HTERT RPE-1 (cell line): ENCODE data around the gene CDH22.

ENCODE experiments used
- in situ Hi-C: fragments of 300-500 bp; cut with MboI; formaldehyde crosslinking; loops from 4 replicates; pipeline ENCODE4 v1.14.3; 2020; ENCODE audit warnings: low sequenced_read_pairs

The CDH22 gene

DNA sequence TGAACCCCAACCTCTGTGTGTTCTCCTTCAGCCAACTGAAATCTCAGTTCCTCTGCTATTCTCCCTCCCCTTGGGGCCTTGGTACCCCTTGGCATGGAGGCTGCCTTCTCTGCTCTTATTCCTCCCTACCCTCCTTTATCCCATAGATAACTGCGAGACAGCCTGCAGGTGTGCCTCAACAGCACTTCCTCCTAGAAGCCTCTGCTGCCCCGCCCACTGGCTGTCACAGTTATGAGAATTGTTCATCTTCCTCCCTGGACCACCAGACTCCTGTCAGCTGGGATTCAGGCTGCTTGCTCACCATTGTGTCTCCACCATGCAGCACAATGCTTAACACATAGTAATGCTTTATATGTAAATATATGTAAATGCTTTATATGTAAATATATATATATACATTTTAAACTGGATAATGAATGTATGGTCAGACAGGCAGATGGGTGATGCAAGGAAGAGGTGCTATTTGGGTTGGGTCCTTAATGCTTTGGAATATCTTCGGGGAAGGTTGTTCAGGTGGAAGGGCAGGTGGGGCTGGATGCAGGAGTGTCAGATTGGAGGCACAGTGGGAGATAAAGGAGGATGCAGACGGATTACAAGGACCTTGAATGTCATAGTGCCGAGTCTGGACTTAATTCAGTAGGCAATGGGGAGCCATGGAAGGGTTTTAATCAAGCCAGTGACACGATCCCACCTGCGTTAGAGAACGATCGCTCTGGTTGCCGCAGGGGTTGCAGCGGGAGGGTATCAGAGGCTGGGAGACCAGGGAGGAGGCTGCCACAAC, 4.9 kb downstream of the CDH22 start:
- in situ Hi-C loops = no loop called here

DNA sequence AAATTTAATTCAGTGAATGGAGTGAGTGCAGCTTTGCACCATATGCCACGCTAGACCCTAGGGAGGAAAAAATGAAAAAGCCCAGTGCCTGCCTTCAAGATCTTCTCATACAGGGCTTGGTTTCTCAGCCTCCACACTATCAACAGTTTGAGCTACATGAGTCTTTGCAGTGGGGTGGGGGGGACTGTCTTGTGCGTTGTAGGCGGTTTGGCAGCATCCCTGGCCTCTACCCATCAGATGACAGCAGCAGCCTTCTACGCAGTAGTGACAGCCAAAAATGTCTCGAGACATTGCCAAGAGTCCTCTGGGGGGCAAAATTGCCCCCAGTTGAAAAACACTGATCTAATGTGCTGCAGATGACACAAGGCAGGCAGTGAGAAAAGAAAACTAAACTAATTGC, 6.2 kb downstream of the CDH22 start:
- in situ Hi-C loops = no loop called here

DNA sequence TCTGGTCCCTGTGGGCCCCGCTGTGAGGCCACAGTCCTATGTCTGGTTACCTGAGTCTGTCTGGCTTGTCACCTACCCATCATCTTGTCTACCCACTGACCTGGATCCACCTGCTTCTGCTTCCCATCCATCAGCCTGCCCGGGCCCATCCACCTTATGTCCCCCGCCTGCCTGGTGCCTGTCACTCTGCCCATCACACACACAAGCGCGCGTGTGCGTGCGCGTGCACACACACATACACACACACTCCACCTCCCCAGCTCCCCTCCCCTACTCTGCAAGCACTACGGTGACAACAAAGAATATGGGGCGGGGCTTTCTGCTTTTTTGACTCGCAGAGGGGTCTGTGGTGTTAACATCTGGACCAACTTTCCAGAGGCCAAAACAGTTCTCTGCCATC, 8.0 kb downstream of the CDH22 start:
- in situ Hi-C loops = no loop called here

DNA sequence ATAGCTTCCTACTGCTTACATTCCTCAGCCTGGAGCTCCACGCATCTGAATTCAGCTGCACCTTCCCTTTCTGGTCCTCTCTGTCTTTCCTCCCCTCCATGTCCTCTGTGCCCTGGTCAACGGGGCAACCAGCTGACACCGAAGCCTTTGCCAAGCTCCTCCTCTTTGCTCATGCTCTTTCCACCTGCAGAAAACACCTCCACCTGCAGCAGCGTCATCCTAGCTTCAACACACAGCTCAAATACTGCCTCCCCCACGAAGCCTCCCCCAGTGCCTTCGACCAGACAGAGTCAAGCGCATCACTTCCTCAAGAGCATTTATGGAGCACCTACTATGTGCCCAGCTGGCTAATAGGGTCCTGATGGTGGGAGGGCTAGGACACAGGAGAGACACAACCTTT, 9.2 kb downstream of the CDH22 start:
- in situ Hi-C loops = no loop called here

DNA sequence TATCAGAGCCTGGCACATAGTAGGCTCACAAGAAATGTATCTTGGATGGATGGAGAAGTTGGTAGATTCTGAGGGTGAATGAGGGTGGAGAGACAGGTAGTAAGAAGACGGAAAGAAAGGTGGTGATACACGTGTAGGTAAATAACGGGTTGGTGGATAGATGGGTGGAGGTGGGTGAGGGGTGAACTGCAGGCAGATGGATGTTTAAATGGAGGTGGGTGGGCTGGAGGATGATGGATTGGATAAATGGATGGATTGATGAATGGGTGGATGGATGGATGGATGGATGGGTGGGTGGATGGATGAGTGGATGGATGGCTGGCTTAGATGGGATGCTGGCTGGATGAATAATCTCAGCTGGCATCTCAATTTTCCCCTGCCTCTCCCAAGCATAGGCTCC, 9.9 kb downstream of the CDH22 start:
- in situ Hi-C loops = no loop called here

DNA sequence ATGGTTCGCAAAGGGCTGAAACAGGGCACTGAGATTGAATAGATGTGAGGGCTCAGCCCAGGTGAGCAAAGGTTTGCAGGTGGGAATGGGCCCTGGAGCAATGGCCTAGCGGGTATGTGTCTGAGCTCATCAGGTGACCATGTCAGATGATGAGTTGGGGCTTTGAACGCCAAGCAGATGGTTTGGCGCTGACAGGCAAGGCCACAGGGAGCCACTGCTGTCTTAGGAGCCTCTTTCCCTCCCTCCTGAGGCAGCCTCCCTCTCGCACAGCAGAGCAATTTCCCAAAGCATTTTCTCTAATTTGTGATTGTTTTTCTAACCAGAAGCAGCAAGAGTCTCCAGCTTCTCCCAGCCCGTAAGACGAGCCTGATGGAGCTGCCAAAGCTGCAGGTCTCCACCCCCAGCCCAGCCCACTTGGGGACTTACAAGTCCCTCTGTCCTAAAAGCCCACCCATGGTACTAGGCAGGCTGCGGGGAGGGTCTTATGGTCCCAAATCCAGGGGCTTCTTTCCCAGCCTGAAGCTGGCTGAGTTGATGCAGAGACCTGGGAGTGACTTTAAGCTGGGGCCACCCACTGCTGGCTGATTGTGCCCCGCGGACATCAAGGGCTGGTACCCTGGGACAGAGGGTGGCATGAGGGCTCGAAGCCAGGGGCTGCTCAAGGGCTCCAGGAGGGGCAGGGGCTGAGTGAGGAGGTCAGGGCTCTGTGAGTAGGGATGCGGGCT, 11.6 kb downstream of the CDH22 start:
- in situ Hi-C loops = no loop called here

DNA sequence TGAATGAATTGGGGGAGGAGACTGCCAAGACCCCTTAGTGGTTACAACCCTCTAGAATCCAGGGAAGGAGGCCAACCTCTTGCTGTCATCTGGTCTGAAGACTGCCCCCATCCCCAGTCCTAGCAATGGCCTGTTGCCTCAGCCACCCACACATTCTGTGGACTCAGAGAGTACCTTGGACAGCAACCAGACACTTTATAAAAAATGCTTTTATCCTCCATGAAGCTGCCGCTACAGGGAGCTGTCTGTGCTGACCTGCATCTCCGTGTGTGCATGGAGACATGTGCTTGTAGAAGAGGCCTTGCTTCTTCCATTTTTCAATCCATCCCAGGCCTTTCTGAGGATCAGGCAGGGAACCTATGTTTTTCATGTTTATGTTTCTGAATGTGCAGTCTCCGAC, 15.2 kb downstream of the CDH22 start:
- in situ Hi-C loops = no loop called here

DNA sequence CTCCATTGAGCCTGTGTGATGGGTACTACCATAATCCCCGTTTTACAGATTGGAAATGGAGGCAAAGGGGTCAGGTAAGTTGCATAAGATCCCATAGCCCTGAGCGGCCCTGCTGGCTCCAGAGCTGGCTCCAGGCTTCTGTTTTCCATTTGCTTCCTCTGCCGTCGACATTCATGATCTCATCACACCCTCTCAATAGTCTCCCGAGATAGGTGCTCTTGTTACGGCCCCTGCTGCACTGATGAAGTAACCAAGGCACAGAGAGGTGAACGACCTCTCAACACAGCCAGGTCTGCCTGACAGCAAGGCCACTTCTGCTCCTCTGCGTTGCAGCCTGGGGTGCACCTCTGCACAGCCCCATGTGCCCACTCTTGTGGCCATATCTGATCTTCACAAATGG, 16.9 kb downstream of the CDH22 start:
- in situ Hi-C loops = no loop called here

DNA sequence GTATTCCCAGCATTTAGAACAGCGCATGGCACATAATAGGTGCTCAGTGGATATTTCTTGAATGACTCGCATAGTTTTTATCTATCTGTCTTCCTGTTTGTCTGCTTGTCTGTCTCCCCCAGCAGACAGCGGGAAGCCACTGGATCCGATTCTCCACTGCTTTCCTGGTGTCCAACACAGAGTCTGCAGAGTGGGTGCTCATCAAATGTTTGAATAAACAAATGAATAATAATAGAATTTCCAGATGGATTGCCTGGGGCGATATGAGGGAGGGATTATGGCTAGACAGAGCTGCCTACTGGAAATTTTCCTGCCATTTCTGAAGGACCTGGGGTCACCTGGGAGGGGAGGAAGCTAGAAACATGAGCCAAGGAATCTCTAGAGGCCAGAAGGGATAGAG, 18.9 kb downstream of the CDH22 start:
- in situ Hi-C loops = no loop called here

DNA sequence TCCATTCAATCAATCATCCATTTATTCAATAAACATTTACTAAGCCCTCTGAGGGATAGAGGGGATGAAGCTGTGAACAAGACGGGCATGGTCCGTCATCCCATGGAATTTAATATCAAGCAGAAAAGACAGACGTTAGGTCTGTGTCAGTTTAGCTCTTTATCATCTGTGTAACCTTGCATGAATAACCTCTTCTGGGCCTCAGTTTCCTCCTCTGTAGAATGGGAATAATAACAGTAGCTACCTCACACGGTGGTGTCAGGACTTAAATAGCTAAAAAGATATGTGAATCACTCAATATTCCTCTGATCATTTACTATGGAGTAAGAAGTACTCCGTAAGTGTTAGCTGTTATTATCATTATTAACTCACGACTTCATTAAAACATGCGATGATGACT, 21.3 kb downstream of the CDH22 start:
- in situ Hi-C loops = no loop called here

DNA sequence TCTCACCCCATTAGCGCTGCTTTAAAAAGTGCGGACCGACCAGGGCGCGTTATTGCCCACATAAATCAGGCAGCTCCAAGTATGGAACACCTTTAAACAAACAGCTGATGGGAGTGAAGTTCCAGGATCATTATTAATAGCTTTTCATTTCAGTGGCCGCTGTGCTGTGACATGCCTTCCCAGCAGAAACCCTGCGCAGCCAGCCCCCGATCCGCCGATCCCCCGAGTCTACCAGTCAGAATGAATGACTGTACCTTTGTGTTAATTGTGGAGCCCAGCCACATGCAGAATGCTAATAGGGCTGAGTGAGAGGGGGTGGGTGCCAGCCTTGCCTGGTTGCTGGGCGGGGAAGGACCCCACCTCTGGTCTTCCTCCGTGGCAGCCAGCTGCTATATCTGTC, 21.9 kb downstream of the CDH22 start:
- in situ Hi-C loops = no loop called here

DNA sequence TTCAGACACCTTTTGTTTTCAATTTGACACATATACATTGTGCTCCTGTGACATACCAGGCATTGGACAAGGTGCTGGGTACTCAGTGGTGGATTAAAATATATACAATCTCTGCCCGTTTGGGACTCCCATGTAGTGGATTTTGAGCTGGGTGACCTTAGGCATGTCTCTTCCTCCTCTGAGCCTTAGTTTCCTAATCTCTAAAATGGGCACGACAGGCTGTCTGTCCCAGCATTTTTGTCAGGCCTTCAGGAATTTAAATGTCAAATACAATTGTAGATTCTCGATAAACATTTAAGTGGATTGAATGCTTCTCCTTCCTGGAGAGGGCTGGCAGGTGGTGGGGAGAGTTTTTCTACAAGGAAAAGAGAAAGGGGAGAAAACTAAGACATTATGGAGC, 22.6 kb downstream of the CDH22 start:
- in situ Hi-C loops = no loop called here

DNA sequence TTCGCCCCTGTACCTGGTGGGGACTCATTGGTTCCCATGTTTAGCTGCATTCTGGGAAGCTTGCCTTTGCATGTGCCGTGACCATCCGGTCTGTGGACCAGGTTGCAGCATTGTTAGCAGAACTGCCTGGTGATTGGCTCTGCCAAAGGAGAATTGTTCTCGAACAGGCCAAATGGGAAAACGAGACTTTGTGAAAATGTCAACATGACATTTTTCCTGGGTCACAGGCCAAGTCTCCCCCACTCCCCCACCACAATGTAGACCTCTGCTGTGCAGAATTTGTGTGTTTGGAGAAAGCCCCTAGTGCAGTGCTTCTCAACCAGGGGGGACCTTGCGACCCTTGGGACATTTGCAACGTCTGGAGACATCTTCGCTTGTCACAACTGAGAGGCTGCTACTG, 23.2 kb downstream of the CDH22 start:
- in situ Hi-C loops = no loop called here

DNA sequence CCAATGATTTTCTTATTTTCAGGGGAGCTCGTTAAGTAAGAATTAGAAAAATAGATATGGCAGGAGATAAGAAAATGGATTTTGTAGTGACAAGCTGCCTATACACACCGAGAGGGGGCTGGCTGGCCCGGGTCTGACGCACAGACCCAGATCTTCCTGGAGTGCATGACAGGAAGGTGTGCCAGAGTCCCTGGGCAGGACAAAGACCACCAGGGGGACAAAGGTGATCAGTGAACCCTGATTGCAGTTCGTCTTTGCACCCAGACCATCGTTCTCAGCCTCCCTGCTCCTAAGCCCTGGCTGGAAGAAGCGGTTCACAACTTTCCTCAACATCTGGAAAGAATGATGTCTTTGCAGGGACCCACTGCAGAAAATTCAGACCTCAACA, 24.3 kb downstream of the CDH22 start:
- in situ Hi-C loops = no loop called here

DNA sequence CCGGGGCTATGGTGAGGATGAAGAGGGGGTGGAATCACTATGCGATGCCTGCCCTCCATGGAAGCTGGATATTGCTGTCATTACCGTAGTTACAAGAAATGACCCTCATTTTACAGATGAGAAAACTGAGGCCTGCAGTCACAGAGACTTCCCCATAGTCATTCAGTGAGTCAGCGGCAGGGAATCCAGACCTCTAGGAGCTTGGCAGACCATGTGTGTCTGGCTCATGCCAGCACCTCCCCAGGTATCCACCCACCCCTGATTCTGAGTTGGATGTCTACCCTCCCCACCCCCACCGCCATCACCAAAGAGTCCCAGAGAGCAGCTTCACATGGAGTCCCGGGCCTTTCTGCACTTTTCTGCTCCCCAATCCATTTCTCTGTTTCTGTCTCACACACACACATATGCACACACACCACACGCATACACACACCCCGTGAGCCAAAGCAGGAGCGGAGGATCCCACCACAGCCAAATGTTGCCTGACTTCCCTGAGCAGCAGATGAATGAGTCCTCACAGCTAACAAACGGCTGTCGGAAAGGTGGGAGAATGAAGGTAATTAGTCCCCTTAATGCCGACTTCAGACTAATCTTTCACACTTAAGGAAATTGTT, 24.8 kb downstream of the CDH22 start:
- in situ Hi-C loops = no loop called here

DNA sequence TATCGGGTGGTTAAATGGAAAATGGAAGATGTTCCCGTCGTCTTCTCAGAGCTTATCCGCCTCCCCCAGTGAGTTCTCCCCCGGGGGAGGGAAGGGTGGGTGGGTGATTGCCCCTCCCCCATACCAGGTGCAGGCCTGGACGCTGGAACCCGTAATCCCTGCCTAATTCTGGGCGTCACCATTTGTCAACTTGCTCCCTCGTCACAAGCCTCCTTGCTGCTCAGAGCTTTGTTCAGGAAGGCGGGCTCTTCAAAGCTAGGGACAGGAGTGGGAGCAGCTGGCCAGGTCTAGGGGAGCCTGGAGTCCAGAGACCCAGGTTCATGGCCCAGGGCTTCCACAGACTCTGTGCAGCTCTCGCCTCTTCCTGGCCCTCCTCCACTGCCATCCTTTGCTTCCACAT, 25.6 kb downstream of the CDH22 start:
- in situ Hi-C loops = no loop called here

DNA sequence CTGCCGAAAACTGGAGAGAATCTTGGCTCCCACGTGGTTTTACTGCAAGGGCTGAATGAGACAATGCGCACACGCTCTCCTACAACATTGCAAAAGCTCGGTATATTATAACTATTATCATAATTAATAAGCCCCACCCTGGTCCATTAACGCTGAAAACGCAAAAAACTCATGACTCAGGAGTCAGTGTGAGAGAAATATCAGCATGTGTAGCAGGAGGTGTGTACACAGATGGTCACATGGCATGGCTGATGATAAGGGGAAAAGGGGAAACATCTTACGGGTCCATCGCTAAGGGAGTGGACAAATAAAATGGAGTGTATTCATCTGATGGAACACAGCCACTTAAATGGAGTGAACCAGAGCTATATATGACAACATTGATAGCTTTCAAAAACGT, 29.2 kb downstream of the CDH22 start:
- in situ Hi-C loops = no loop called here

DNA sequence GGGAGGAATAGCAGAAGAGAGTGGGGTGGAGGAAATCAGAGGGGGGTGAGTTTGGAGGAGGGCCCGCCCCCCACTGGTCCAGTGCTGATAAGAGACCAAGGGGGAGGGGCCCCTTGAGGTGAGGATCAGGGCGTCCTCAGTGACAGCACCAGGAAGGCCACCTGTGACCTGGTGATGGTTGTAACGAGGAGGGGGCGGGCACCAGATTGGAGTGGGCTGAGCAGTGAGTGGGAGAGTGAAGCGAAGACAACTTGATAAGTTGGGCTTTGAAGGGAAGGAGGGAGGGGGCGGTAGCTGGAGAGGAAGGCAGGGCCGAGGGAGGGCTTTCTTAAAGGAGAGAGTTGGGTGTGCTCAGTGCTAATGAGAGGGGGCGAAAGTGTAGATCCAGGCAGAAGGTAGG, 30.7 kb downstream of the CDH22 start:
- in situ Hi-C loops = no loop called here

DNA sequence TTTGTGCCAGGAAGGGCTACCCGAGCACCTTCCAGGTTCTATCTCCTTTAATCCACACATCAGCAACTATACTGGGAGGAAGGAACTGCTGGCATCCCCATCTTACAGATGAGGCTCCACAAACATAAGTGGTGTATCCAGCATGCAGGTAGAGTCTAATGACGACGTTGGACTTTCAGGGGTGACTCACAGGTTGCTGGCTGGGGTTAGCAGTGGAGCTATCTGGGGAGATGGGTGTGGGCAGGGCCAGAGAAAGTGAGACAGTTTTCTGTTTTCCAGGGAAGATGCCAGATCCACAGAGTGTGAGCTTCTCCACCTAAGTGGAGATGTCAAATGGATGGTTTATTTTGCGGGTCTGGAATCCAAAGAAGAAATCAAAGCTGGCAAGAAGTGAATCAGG, 31.8 kb downstream of the CDH22 start:
- in situ Hi-C loops = no loop called here

DNA sequence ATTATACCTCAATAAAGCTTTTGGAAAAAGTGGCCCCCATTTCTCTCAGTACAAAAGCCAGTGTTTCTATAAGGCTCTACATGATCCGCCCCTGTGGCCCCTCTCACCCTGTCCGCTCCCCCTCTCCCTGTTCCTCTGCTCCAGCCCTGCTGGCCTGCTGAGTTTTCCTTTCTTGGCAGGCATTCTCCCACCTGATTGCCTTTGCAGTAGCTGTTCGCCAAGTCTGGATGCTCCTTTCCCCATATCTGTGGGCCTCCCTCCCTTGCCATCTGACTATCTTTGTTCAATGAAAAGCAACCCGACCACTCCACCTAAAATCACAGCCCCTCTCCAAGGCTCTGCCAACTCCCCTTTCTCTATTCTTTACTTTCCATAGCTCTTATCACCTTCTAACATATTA, 33.2 kb downstream of the CDH22 start:
- in situ Hi-C loops = no loop called here

DNA sequence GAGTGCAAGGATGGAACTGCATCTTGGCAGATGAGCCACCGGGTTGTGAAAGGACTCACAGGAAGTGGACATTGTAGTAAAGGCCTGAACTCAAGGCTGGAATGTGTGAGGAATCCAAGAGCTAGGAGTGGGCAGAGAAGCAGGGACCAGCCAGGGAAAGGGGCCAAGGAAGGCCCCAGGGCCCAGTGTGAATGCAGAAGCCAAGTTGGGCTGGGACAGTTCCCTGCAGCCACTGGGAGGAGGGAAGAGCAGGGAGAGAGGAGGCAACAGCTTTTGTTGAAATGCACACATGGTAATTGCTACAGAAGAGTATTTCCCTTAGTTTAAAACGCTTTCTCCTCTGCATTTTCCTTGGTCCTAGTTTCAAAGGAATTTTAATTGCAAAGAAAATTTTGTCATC, 34.6 kb downstream of the CDH22 start:
- in situ Hi-C loops = no loop called here

DNA sequence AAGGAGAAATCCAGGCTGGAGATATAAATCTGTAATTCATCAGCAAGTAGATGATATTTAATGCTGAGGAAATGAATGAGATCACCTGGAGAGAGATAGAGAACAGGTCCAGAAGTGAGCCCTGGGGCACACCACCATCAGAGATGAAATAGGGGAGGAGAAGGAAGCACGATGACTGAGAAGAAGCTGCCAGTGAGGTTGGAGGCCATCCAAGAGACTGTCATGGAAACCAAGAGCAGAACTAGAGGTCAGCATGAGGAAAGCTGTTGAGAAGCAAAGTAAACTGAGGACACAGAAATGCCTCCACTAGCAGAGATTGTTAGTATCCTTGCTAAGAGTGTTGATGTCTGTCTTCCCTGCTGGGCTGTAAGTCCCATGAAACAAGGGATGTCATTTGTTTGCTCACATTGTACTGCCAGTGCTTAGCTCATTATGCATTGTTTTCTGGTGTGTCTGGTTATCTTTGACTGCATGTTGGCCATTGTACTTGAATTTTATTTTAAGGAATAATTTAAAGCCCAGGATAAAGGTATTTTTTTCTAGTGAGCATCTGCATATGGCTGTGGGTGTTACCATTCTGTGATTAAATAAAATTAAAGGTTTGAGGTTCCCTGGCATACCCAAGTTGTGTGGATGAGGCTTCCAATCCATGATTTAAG, 35.8 kb downstream of the CDH22 start:
- in situ Hi-C loops = no loop called here
